ENCODE results near the gene APLNR. TPM values are rescaled to one million over a fixed set of nuclear protein-coding genes. Genes with fewer than 3 reads are reported as not detected.

The APLNR gene
- total and polyA plus RNA-seq, 2 of the 8 experiments (the other 6 are each of a cell fraction or from before 2014, with no cell fraction given): 0.80 TPM; not detected in 1

DNA sequence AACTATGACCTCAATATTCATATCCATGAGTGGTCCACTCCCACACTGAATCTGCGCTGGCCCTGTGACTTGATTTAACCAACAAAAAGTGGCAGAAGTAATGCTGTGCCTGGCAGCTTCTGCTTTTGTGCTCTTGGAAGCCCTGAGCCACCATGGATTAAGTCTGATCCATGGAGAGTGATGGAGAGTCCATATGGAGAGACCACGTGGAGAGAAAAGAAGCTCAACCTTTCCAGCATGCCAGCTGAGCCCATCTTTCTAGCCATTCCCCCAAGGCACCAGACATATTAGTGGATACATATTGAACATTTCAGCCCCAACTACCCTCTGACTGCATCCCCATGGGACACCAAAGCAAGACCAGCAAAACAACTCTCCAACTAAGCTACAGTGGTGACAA is 39.3 kb downstream of the APLNR start:
- no peaks in the 10 kb centered on the region for H3K9me3 ChIP-seq (ENCODE audit: insufficient read depth in 2 of 2, low read depth in 1 of 2, low read length in 1 of 2)
- no peak overlapping the region for H3K4me3 ChIP-seq (ENCODE audit: extremely low read depth in 1 of 4, insufficient read depth in 2 of 4, low read depth in 3 of 4, low read length in 4 of 4)
- WGBS, 2 experiments (ENCODE audit: extremely low coverage in 1 of 2, insufficient coverage in 1 of 2, insufficient read length in 1 of 2, insufficient replicate concordance in 2 of 2, low coverage in 1 of 2, low lambda C conversion rate in 2 of 2, missing lambda C conversion rate in 1 of 2): 91% methylated on average over 2 of the region's 2 CpGs; no CpG with 5 or more reads in 1 of the 2 experiments
- TF ChIP-seq TAF1 (IDR thresholded peaks at IDR 0.05; ENCODE audit: low read depth, low read length) (no peak), CEBPB (IDR thresholded peaks at IDR 0.05; ENCODE audit: low read depth, low read length) (no peak), RAD21 (IDR thresholded peaks at IDR 0.05 in 1 of 2, conservative IDR thresholded peaks at IDR 0.05 in 1 of 2; ENCODE audit: low read depth in 2 of 2, low read length in 2 of 2) (no peak), SP1 (IDR thresholded peaks at IDR 0.05; ENCODE audit: low read depth, low read length) (no peak), CTBP2 (IDR thresholded peaks at IDR 0.05; ENCODE audit: borderline replicate concordance, insufficient read depth, insufficient read length, low read length) (no peak), CTCF (IDR thresholded peaks at IDR 0.05; ENCODE audit: control extremely low read depth in 1 of 3, insufficient read depth in 1 of 3, low read depth in 1 of 3, low read length in 3 of 3) (no peak), EZH2 (IDR thresholded peaks at IDR 0.05; ENCODE audit: low read depth, low read length, severe bottlenecking) (no peak), EGR1 (IDR thresholded peaks at IDR 0.05; ENCODE audit: borderline replicate concordance, low read depth, low read length) (no peak)
- H3K4me1 ChIP-seq (replicated peaks in 1 of 4; ENCODE audit: control insufficient read depth in 3 of 4, insufficient read depth in 4 of 4, low read length in 3 of 4): peaks cover 0 to 3% (median 0%) of the 10 kb centered on the region in 4 experiments; a peak in 1 of 7 replicates
- H3K23ac ChIP-seq (ENCODE audit: insufficient read length): no peak overlapping the region
- no peak overlapping the region for H4K8ac ChIP-seq (ENCODE audit: extremely low read depth, insufficient read depth, low read length)
- H2BK15ac ChIP-seq (ENCODE audit: low read length): no peak overlapping the region
- H4K5ac ChIP-seq (ENCODE audit: insufficient read length, low read depth, low read length): no peak overlapping the region
- no peak overlapping the region for H3K27ac ChIP-seq (ENCODE audit: low read depth, low read length)
- H4K20me1 ChIP-seq (replicated peaks in 1 of 2; ENCODE audit: control insufficient read depth in 1 of 2, insufficient read depth in 2 of 2, low read length in 2 of 2): no peaks in the 10 kb centered on the region
- H3K56ac ChIP-seq (replicated peaks; ENCODE audit: insufficient read length, low read depth, low read length): no peak overlapping the region
- DNase-seq (ENCODE audit: low read depth in 1 of 2, low spot score in 2 of 2) (no peak), FAIRE-seq (no peak)
- no peak overlapping the region for H3K18ac ChIP-seq (ENCODE audit: extremely low read depth, low read length)
- no peak overlapping the region for H2BK5ac ChIP-seq (ENCODE audit: low read depth, low read length)
- no peak overlapping the region for H2BK120ac ChIP-seq (replicated peaks; ENCODE audit: low read depth, low read length)
- no peak overlapping the region for H2BK20ac ChIP-seq (ENCODE audit: low read length)
- H3K79me1 ChIP-seq (ENCODE audit: low read depth, low read length): no peaks in the 10 kb centered on the region
- ChIA-PET CTCF (ENCODE audit: partially characterized antibody) (interaction anchor here (1.0 to 1.7 kb wide), 5 partner anchors 10 to 51 kb away, joined by 3 to 9 read pairs (median 4); no protein-coding TSS in a partner anchor), POLR2A (ENCODE audit: partially characterized antibody) (no interaction called here)
- H3K4me2 ChIP-seq (ENCODE audit: insufficient read depth in 1 of 2, low read depth in 2 of 2, low read length in 2 of 2): no peak overlapping the region
- no peaks in the 10 kb centered on the region; a peak in 1 of 8 replicates for H3K36me3 ChIP-seq (ENCODE audit: control insufficient read depth in 2 of 4, insufficient read depth in 4 of 4, low read length in 3 of 4)
- no peaks in the 10 kb centered on the region for H3K23me2 ChIP-seq (ENCODE audit: low read depth, low read length)
- H3K79me2 ChIP-seq (ENCODE audit: control insufficient read depth in 1 of 2, insufficient read depth in 2 of 2, low read length in 2 of 2): no peaks in the 10 kb centered on the region
- no peak overlapping the region for H3K14ac ChIP-seq (ENCODE audit: insufficient read length)
- H2AFZ ChIP-seq (ENCODE audit: low read length): no peak overlapping the region
- no peak overlapping the region for H4K91ac ChIP-seq (replicated peaks; ENCODE audit: insufficient read length, low read length)
- no peak overlapping the region for H3K4ac ChIP-seq (replicated peaks; ENCODE audit: insufficient read length, low read depth, low read length)
- no peak overlapping the region for H2BK12ac ChIP-seq (ENCODE audit: low read depth, low read length)
- H3K9ac ChIP-seq (replicated peaks in 1 of 4; ENCODE audit: extremely low read depth in 1 of 4, low read depth in 3 of 4, low read length in 3 of 4): no peak overlapping the region
- no peak overlapping the region for H2AK5ac ChIP-seq (ENCODE audit: low read depth, low read length)
- no peaks in the 10 kb centered on the region for H3K27me3 ChIP-seq (replicated peaks in 1 of 4; ENCODE audit: control insufficient read depth in 3 of 4, extremely low read depth in 1 of 4, insufficient read depth in 3 of 4, low read length in 3 of 4)
